SH-SY5Y (cell line): ENCODE data around the gene PNPLA8.

ENCODE experiments used
- GATA2 ChIP-seq: IDR thresholded peaks from 2 replicates; pipeline ENCODE4 v1.6.1; 2011; ENCODE audit warnings: mild to moderate bottlenecking, low read depth, low read length
- GATA3 ChIP-seq: IDR thresholded peaks from 2 replicates; pipeline ENCODE4 v1.6.1; 2011; ENCODE audit warnings: low read depth, mild to moderate bottlenecking, low read length, moderate library complexity

GRCh38 chr7:108522780-108523179 lies 3.2 kb downstream of the PNPLA8 start:
- TF ChIP-seq GATA2, result no peak
- no peak for TF ChIP-seq GATA3
